Measurements from ENCODE around the gene MYO1E. TPM values are rescaled to one million over a fixed set of nuclear protein-coding genes. Genes with fewer than 3 reads are reported as not detected.

The MYO1E gene
- total and polyA plus RNA-seq, 7 donors, result 20.6 to 92.2 (median 32.1) TPM

- no peak for TF ChIP-seq CTCF (IDR thresholded peaks at IDR 0.05)
- DNase-seq, result no peak
- peaks cover 0 to 7% (median 0%) of the 10 kb centered on the region in 4 donors for H3K4me1 ChIP-seq
- H3K27me3 ChIP-seq, result no peaks in the 10 kb centered on the region
- WGBS, 2 donors, result 87% methylated on average over 4 of the region's 4 CpGs
- no peak overlapping the region for H3K4me3 ChIP-seq
- no peaks in the 10 kb centered on the region for H3K36me3 ChIP-seq
- no peaks in the 10 kb centered on the region for H3K9me3 ChIP-seq
- no peak overlapping the region for H3K27ac ChIP-seq
- intact Hi-C loops (cut with DNase I), result no loop called here
Observed at GRCh38 chr15:59364248-59364647, 8.4 kb downstream of the MYO1E start.

GRCh38 chr15:59362331-59362730, 10.3 kb downstream of the MYO1E start:
- 71 to 89% methylated on average over 2 of the region's 2 CpGs for WGBS, 2 donors
- intact Hi-C loops (cut with DNase I), result no loop called here
- TF ChIP-seq CTCF (IDR thresholded peaks at IDR 0.05), result no peak
- TF ChIP-seq POLR2A (IDR thresholded peaks at IDR 0.05), result no peak
- TF ChIP-seq EP300 (IDR thresholded peaks at IDR 0.05), result no peak
- no peak for TF ChIP-seq POLR2AphosphoS5 (IDR thresholded peaks at IDR 0.05)

GRCh38 chr15:59360896-59361295, 11.8 kb downstream of the MYO1E start:
- H3K4me1 ChIP-seq, result no peaks in the 10 kb centered on the region
- H3K4me3 ChIP-seq, result no peak overlapping the region
- no peaks in the 10 kb centered on the region for H3K36me3 ChIP-seq
- no peak for DNase-seq
- WGBS, 2 donors, result 92 to 94% methylated on average over 2 of the region's 2 CpGs
- no peak for TF ChIP-seq POLR2A (IDR thresholded peaks at IDR 0.05)
- TF ChIP-seq CTCF (IDR thresholded peaks at IDR 0.05), result no peak
- TF ChIP-seq EP300 (IDR thresholded peaks at IDR 0.05), result no peak
- no peak for TF ChIP-seq POLR2AphosphoS5 (IDR thresholded peaks at IDR 0.05)
- intact Hi-C loops (cut with DNase I), result no loop called here
- no peaks in the 10 kb centered on the region for H3K9me3 ChIP-seq
- no peaks in the 10 kb centered on the region for H3K27me3 ChIP-seq
- H3K27ac ChIP-seq, result no peak overlapping the region

More at GRCh38 chr15:59362331-59362730, 10.3 kb downstream of the MYO1E start:
- H3K9me3 ChIP-seq, result no peaks in the 10 kb centered on the region
- no peak for DNase-seq
- H3K36me3 ChIP-seq, result no peaks in the 10 kb centered on the region
- H3K27ac ChIP-seq, result no peak overlapping the region
- peaks cover 0 to 6% (median 0%) of the 10 kb centered on the region in 4 donors for H3K4me1 ChIP-seq
- H3K27me3 ChIP-seq, result no peaks in the 10 kb centered on the region
- no peak overlapping the region for H3K4me3 ChIP-seq

GRCh38 chr15:59360305-59360704, 12.4 kb downstream of the MYO1E start:
- 95 to 96% methylated on average over 2 of the region's 2 CpGs for WGBS, 2 donors
- DNase-seq, result no peak
- H3K4me1 ChIP-seq, result no peaks in the 10 kb centered on the region
- H3K9me3 ChIP-seq, result no peaks in the 10 kb centered on the region
- no peaks in the 10 kb centered on the region for H3K27me3 ChIP-seq
- H3K36me3 ChIP-seq, result no peaks in the 10 kb centered on the region
- intact Hi-C loops (cut with DNase I), result no loop called here
- TF ChIP-seq CTCF (IDR thresholded peaks at IDR 0.05) (no peak), EP300 (IDR thresholded peaks at IDR 0.05) (no peak), POLR2A (IDR thresholded peaks at IDR 0.05) (no peak), POLR2AphosphoS5 (IDR thresholded peaks at IDR 0.05) (no peak)
- no peak overlapping the region for H3K27ac ChIP-seq
- H3K4me3 ChIP-seq, result no peak overlapping the region

GRCh38 chr15:59355730-59356129, 16.9 kb downstream of the MYO1E start:
- Histone ChIP-seq H3K4me1 (peaks cover 0 to 14% (median 0%) of the 10 kb centered on the region in 4 donors), H3K27me3 (no peaks in the 10 kb centered on the region), H3K9me3 (no peaks in the 10 kb centered on the region), H3K36me3 (no peaks in the 10 kb centered on the region), H3K4me3 (no peak overlapping the region), H3K27ac (no peak overlapping the region)
- WGBS, 2 donors, result 91 to 93% methylated on average over 7 of the region's 7 CpGs
- intact Hi-C loops (cut with DNase I), result no loop called here
- TF ChIP-seq CTCF (IDR thresholded peaks at IDR 0.05) (no peak), EP300 (IDR thresholded peaks at IDR 0.05) (no peak), POLR2AphosphoS5 (IDR thresholded peaks at IDR 0.05) (no peak)
- DNase-seq, result no peak

Measured in sigmoid colon (tissue), 7 donors.